GM21526 (cell line): ENCODE data around the gene CSRP1.
"Not testable (repeated sequence)": the region's sequence is repeated elsewhere in the genome, so short reads cannot be mapped to it uniquely, and the experiment has no call there.

ENCODE experiments used
- ATAC-seq: cut with Tn5 transposase; IDR thresholded peaks from one replicate; pipeline ENCODE4 v1.9.1; 2021; ENCODE audit warnings: moderate library complexity; ENCODE audit not compliant: unreplicated experiment, low FRiP score

Gene CSRP1

DNA sequence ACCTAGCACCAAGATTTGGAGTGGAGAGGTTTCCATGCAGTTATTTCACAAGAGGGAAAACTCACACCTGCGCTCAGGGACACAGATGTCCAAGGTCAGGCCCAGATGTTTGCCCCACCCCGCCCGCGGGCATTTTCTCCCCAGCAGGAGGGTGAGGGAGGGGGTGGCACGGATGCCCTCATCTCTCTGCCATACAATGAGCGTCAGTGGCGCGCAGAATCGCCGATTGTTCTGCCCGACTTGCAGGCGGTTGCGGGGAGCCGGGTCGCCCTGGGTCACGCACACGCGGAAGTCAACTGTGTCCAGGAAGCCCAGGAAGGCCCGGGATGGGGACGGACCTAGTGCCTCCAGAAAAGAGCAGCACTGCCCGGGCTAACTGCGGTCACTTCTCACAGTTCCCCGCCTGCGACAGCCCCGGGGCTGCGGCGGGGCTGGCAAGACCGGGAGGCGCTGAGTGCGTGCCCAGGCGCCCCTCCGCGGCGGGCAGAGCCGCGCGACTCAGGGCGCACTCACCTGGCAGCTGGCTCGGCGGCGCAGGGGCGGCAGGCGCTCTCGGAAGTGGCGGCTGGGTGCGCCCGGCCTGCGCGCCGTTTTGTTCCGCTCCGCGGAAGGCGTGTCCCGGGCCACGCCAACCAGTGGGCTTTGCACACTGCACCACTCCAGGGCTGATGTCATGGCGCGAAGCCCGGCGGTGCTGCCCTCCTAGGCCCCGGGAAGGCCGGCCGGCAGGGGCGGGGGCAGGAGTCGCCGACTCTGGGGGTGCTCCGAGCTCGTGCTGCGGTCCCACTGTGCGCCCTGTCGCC, at the start of gene CSRP1:
CSRP1 (minus strand) TSS at position 567 of the 803 bp plus-strand sequence. CDS start 10,820 bp downstream, outside the sequence.
- ATAC-seq, result peak; percentile 89

DNA sequence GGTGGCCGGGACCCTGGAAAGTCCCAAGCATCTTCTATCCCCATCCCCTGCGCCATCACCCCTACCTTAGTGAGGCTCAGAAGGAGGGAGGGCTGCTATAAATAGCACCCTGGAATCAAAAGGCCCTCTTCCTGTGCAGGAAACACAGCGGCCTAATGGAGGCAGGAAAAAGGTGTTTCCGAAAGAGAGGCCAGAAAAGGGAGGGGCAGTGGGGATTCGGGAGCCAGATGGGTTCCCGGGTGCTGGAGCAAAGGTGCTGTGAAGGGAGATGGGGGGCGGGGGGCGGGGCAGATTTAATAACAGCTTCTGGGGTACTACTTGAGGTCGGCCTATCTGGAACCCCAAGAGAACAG, 48.6 kb upstream of the CSRP1 start:
- ATAC-seq, result no peak

GRCh38 chr1:201554789-201555592, 48.1 kb upstream of the CSRP1 start:
- ATAC-seq, result no peak

GRCh38 chr1:201554190-201554600, 47.3 kb upstream of the CSRP1 start:
- ATAC-seq, result no peak

GRCh38 chr1:201553496-201554189, 46.7 kb upstream of the CSRP1 start:
- no peak for ATAC-seq

- ATAC-seq, result no peak
Observed at GRCh38 chr1:201552941-201553351, 46.0 kb upstream of the CSRP1 start.

DNA sequence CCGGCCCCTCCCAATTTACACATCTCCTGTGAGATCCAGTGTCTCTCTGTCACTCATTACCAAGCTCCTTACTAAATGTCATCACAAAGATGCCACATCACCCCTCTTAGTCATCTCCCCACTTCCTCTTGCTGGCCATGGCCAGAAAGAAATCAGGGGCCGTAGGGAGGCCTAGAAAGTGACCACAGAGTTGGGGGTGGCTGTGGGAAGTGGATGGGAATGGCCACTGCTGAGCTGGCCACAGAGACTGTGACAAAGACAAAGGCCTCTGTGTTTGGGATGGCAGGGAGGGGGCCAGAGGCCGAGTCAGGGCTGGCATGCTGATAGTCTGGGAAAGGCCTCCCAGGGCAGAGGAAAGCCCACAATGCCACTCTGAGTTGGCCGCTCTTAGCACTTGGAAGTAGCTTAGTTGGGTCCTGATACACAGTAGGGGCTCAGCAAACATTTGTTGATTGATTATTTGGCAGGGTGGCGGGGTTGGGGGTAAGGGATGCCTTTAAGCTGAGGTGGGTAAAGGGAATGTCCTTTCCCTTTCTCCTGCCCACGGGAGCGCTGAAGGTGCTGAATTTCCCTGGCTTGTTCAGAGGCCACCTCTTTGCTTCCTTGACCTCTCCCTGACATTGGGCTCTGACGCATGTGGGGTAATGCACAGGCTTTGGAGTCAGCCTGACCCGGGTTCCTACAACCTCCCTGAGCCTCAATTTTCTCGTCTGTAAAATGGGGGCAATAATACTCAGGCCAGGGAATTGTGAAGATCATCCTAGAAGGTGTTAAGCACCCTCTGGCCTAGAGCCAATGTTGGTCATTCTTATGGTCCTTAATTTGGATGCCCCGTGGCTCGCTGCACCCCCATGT, 45.2 kb upstream of the CSRP1 start:
- ATAC-seq, result no peak

- no peak for ATAC-seq
Observed at GRCh38 chr1:201551096-201551495, 44.2 kb upstream of the CSRP1 start.

DNA sequence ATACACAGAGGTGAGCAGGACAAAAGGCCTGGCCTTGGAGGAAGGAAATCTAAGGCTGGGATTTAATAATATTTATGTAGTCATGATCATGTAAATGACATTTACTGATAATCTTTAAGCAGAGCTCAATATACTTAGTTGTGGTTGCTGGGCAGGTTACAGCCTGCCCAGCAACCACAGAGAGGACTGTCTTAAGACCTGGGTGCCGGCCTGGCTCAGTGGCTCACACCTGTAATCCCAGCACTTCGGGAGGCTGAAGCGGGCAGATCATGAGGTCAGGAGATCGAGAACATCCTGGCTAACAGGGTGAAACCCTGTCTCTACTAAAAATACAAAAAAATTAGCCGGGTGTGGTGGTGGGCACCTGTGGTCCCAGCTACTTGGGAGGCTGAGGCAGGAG, 42.6 kb upstream of the CSRP1 start:
- ATAC-seq, result not testable (repeated sequence)

- ATAC-seq, result no peak
Observed at GRCh38 chr1:201545851-201546492, 39.0 kb upstream of the CSRP1 start.

DNA sequence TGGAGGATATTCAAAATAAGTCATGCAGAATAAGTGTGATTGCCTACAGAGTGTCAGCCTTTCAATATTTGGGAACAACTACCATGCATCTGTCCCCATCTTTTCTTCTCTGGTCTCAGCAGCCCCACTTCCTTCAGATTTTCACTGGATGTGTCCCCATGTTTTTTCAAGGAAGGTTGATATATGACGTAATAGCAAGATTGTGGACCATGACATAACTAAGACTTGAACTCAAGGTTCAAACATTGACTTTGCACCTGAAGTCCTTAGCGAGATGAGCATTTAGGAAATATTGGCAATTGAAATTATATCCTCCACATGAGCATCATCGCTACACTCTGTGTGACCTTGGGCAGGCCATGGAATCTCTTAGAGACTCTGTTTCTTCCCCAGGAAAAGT, 37.8 kb upstream of the CSRP1 start:
- no peak for ATAC-seq

- ATAC-seq, result no peak
Observed at GRCh38 chr1:201543871-201544642, 37.1 kb upstream of the CSRP1 start.

GRCh38 chr1:201542309-201543035, 35.5 kb upstream of the CSRP1 start:
- ATAC-seq, result no peak

- ATAC-seq, result no peak
Observed at GRCh38 chr1:201540846-201541735, 34.2 kb upstream of the CSRP1 start.

DNA sequence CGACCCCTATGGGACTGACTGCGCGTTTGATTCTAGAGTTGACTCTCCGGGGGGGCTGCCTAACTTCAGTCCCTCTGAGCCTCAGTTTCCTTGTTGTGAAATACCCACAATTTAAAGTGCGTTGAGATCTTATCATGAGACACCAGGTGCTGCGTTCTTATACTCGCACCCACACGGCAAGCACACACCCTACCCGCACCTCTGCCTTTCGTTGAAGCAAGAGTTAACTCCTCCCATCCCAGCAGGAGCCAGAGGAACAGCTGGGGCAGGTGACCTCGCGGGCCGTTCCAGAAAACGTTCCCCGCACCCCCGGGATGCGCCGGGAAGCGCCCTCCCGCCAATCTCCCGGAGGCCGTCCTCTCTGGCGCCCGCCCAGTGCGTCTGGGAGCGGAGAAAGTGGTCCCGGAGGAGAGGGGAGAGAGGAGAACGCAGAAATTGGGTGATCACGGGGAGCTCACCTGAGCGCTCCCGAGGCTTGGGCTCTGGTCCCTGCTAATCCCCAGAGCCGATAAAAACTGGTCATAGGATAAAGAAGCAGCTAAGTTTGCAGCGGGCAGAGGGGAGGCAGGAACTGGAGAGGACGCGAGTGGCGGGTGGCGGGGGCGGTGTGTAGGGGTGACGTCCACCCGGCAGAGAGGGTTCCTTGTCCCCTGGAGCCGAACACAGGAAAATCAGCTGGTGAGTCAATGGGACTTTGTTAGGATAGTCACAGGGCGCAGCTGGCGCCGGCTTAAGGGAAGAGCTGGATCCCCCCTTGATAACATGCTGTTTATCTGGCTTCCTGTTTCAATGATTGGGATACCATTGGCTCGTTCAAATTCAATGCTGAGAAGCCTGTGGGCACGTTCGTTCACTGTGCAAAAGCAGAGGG, 32.9 kb upstream of the CSRP1 start:
- no peak for ATAC-seq
